Measurements from ENCODE around the gene SYCN.

The SYCN gene

DNA sequence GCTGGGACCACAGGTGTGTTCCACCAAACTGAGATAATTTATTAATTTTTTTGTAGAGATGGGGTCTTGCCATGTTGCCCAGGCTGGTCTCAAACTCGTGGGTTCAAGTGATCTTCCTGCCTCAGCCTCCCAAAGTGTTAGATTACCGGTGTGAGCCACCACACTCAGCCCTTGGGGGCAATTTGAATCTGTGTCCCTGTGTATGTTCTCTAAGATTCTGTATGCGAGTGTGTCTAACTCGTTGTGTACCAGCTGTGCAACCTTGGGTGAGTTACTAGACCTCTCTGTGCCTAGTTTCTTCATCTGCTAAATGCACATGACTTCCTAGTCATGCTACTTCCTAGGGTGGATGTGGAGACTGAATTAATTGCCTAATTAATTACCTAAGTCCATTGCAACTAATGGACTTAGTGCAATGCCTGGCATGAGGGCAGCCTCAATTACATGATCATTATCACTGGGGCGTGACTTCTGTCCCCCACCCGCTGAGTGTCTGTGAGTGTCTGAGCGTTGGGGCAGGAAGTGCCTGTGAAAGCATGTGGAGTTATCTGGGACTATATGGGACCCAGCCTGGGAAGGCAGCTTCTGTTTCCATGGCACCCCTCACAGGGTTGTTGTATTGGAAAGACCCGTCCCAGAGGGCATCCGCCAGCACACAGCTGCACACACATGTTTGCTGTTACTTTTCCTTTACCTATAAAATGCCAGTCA lies 9.1 kb downstream of the SYCN start:
- DNase-seq (ENCODE audit: low read depth), result no peak

GRCh38 chr19:39193803-39194202 lies 10.3 kb downstream of the SYCN start:
- DNase-seq (ENCODE audit: low read depth), result no peak

GRCh38 chr19:39192846-39193245 lies 11.2 kb downstream of the SYCN start:
- no peak for DNase-seq (ENCODE audit: low read depth)

DNA sequence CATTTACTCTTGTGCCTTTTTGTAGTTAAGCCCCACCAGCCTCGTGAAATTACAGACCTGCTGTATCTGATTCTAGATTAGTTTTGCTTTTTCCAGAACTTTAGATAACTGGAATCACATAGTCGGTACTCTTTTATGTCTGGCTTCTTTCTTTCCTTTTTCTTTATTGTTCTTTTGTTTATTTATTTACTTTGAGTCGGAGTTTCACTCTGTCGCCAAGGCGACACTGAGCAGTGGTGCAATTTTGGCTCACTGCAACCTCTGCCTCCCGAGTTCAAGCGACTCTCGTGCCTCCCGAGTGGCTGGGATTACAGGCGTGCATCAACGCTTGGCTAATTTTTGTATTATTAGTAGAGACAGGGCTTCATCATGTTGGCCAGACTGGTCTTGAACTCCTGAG lies 13.3 kb downstream of the SYCN start:
- DNase-seq (ENCODE audit: low read depth), result no peak

- no peak for DNase-seq (ENCODE audit: low read depth)
These were observed 15.1 kb downstream of the SYCN start for GRCh38 chr19:39188960-39189359.

DNA sequence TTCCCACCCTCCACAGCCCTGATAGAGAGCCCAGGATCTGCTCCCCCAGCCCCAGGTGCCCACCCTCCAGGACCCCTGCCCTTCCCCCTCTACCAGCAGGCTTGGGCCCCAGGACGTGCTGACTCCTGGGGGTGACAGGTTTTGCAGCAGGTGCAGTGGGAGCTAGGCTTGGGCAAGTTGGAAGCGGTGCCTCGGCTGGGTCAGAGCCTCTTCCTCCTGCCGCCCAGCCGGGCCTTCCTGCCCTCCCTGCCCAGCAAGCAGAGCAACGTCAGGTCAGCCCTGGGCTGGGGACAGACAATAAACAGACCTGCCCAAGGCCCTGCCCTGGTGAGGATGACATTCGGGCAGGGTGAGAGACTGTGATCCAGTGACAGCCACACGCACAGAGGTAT lies 16.5 kb downstream of the SYCN start:
- no peak for DNase-seq (ENCODE audit: low read depth)

GRCh38 chr19:39186391-39186790 lies 17.7 kb downstream of the SYCN start:
- no peak for DNase-seq (ENCODE audit: low read depth)

DNA sequence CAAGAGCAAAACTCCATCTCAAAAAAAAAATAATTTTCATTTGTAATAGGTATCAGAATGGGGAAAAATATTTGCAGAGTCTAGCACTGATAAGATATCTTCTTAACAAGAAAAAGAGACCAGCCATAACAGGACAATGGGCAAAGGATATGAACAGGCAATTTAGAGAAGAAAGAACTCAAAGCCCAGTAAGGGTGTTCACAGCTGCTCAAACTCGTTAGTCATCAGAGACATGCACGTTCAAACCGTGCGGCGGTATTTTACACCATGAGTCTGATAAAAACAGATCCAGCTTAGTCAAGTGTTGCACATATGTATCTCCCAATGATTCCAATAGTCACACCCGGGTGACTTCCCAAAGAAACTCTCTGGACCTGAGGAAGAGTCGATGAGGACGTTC lies 21.0 kb downstream of the SYCN start:
- no peak for DNase-seq (ENCODE audit: low read depth)

- DNase-seq (ENCODE audit: low read depth), result no peak
These were observed 21.9 kb downstream of the SYCN start for GRCh38 chr19:39182174-39182505.

GRCh38 chr19:39181500-39182173 lies 22.4 kb downstream of the SYCN start:
- DNase-seq (ENCODE audit: low read depth), result no peak

GRCh38 chr19:39180749-39181148 lies 23.3 kb downstream of the SYCN start:
- DNase-seq (ENCODE audit: low read depth), result no peak

- no peak for DNase-seq (ENCODE audit: low read depth)
These were observed 24.3 kb downstream of the SYCN start for GRCh38 chr19:39179754-39180153.

- DNase-seq (ENCODE audit: low read depth), result no peak
These were observed 25.6 kb downstream of the SYCN start for GRCh38 chr19:39178296-39179006.

DNA sequence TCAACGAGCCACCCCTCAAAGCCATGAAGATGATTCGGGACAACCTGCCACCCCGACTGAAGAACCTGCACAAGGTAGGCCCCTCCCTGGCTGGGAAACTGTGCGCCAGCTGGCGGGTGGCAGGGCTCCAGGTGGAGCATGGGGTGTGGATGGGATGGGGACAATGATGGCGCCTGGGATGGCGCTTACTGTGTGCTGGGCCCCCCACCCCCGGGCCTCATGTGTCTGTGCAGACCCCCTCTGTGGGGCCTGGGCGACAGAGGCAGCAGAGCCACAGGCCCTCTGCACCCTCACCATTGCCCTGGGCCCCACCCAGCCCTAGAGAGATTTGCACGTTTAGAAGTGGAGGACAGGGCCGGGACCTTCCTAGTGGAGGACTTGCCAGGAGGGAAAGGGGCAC lies 26.3 kb downstream of the SYCN start:
- DNase-seq (ENCODE audit: low read depth), result no peak

- no peak for DNase-seq (ENCODE audit: low read depth)
These were observed 26.9 kb downstream of the SYCN start for GRCh38 chr19:39177110-39177699.

- DNase-seq (ENCODE audit: low read depth), result no peak
These were observed 28.5 kb downstream of the SYCN start for GRCh38 chr19:39175564-39175963.

DNA sequence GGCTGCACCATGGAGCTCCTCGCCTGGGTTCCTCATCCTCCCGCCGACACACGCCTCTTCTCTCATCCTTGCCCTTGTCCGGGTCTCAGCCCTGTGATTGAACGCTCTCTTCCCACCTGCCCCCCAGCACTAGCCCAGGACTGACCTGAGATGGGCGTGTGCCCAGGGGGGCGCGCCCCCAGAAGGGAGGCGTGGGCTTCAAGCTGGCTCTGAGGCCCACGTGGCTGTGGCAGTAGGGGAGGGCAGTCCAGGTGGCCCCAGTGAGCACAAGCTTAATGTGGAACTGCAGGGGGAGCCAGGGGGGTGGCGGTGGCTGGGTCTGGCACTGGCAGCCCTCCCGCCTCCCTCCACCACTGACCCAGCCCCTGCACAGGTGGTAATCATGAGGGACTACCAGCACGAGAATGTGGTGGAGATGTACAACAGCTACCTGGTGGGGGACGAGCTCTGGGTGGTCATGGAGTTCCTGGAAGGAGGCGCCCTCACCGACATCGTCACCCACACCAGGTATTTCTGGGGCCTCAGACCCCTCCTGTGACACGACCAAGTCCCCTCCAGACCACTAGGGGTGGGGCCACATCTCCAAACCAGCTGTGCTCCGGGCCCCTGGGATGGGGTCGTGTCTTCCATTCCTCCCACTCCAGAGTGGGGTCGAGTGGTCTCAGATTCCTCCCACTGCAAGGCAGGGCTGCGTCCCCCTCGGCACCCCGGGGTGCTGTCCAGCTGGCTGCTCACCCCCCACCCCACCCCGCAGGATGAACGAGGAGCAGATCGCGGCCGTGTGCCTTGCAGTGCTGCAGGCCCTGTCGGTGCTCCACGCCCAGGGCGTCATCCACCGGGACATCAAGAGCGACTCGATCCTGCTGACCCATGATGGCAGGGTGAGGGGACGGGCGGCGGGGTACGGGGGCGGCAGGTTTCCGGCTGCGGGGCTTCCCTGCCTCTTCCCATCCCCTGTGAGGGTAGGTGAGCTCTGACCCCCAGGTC lies 29.2 kb downstream of the SYCN start:
- DNase-seq (ENCODE audit: low read depth), result no peak

GRCh38 chr19:39174142-39174541 lies 29.9 kb downstream of the SYCN start:
- no peak for DNase-seq (ENCODE audit: low read depth)

- no peak for DNase-seq (ENCODE audit: low read depth)
These were observed 30.5 kb downstream of the SYCN start for GRCh38 chr19:39173502-39173991.

DNA sequence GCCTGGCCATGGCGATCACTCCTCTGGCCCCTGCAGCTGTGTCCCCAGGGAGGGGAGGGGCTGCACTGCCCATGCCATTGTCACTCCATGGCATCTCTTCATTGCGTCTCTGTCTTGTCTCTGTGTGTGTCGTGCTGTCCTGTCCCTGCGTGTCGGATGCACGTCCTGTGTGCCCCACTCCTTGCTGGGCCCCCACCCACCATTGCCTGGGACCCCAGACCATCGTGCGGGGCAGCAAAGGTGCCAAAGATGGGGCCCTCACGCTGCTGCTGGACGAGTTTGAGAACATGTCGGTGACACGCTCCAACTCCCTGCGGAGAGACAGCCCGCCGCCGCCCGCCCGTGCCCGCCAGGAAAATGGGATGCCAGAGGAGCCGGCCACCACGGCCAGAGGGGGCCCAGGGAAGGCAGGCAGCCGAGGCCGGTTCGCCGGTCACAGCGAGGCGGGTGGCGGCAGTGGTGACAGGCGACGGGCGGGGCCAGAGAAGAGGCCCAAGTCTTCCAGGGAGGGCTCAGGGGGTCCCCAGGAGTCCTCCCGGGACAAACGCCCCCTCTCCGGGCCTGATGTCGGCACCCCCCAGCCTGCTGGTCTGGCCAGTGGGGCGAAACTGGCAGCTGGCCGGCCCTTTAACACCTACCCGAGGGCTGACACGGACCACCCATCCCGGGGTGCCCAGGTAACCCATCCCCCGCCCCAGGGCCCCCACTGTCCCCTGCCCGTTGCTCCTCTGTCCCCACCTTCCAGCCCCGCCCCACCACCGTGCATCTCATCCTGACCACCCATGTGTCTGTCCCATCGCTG lies 31.2 kb downstream of the SYCN start:
- no peak for DNase-seq (ENCODE audit: low read depth)
